Astrocyte (in vitro differentiated cells and primary cell): Measurements from ENCODE around the gene TACR2. TPM values are rescaled to one million over a fixed set of nuclear protein-coding genes. Genes with fewer than 3 reads are reported as not detected.

ENCODE experiments used
- DNase-seq: peaks from one replicate; pipeline ENCODE4 v3.0.0-alpha.2; 2010; ENCODE audit warnings: low read depth
- FAIRE-seq: peaks from 2 replicates; lab custom pipeline; 2011; peaks lifted over from hg19 to GRCh38; lab: Jason Lieb, UNC
- H2AFZ ChIP-seq: 2 replicates; pipeline ENCODE4 v1.6.0; 2012; ENCODE audit warnings: low read depth, low read length, inconsistent platforms
- H3K27ac ChIP-seq: 2 replicates; pipeline ENCODE4 v1.5.1; 2011; ENCODE audit warnings: low read depth, low read length, inconsistent platforms
- H3K27me3 ChIP-seq: 2 replicates; pipeline ENCODE4 v1.6.0; 2011; ENCODE audit warnings: low read length, inconsistent platforms; ENCODE audit not compliant: insufficient read depth
- H3K36me3 ChIP-seq: 2 replicates; pipeline ENCODE4 v1.5.1; 2011; ENCODE audit warnings: low read length, inconsistent platforms; ENCODE audit not compliant: insufficient read depth
- H3K4me1 ChIP-seq: 2 replicates; pipeline ENCODE4 v1.5.1; 2011; ENCODE audit warnings: low read length, inconsistent platforms; ENCODE audit not compliant: insufficient read depth
- H3K4me2 ChIP-seq: 2 replicates; pipeline ENCODE4 v1.6.0; 2012; ENCODE audit warnings: low read length, inconsistent platforms
- H3K4me3 ChIP-seq: 2 replicates; pipeline ENCODE4 v1.5.1; 2011; ENCODE audit warnings: low read depth, mild to moderate bottlenecking, low read length, inconsistent platforms; ENCODE audit not compliant: insufficient read depth
- H3K79me2 ChIP-seq: 2 replicates; pipeline ENCODE4 v1.6.0; 2012; ENCODE audit warnings: mild to moderate bottlenecking, low read length, inconsistent platforms; ENCODE audit not compliant: insufficient read depth
- H3K9ac ChIP-seq: 2 replicates; pipeline ENCODE4 v1.6.0; 2012; ENCODE audit warnings: mild to moderate bottlenecking, low read length, inconsistent platforms
- H3K9me3 ChIP-seq: 2 replicates; pipeline ENCODE4 v1.5.1; 2012; ENCODE audit warnings: low read depth, mild to moderate bottlenecking, low read length, inconsistent platforms; ENCODE audit not compliant: insufficient read depth
- H4K20me1 ChIP-seq: 2 replicates; pipeline ENCODE4 v1.6.0; 2012; ENCODE audit warnings: low read length, inconsistent platforms; ENCODE audit not compliant: insufficient read depth
- H3K27ac Mint-ChIP-seq: one replicate; pipeline ENCODE4 v1.8.0; 2021; ENCODE audit warnings: mild to moderate bottlenecking, mixed read lengths; ENCODE audit not compliant: unreplicated experiment
- H3K27me3 Mint-ChIP-seq: one replicate; pipeline ENCODE4 v1.8.0; 2021; ENCODE audit warnings: low read depth, mixed read lengths; ENCODE audit not compliant: unreplicated experiment
- H3K36me3 Mint-ChIP-seq: one replicate; pipeline ENCODE4 v1.8.0; 2021; ENCODE audit warnings: low read depth, mixed read lengths; ENCODE audit not compliant: unreplicated experiment
- H3K4me1 Mint-ChIP-seq: one replicate; pipeline ENCODE4 v1.8.0; 2021; ENCODE audit warnings: low read depth, mixed read lengths; ENCODE audit not compliant: unreplicated experiment
- H3K4me3 Mint-ChIP-seq: one replicate; pipeline ENCODE4 v1.8.0; 2021; ENCODE audit warnings: mild to moderate bottlenecking, moderate library complexity, mixed read lengths; ENCODE audit not compliant: unreplicated experiment
- H3K9me3 Mint-ChIP-seq: one replicate; pipeline ENCODE4 v1.8.0; 2021; ENCODE audit warnings: mild to moderate bottlenecking, mixed read lengths; ENCODE audit not compliant: unreplicated experiment
- CTCF ChIP-seq: IDR thresholded peaks from 2 replicates; pipeline ENCODE4 v1.5.1; 2011; ENCODE audit warnings: low read depth, mild to moderate bottlenecking, inconsistent platforms, low read length, moderate library complexity; ENCODE audit not compliant: insufficient read depth
- EZH2 ChIP-seq: IDR thresholded peaks from 2 replicates; pipeline ENCODE4 v1.6.1; 2012; ENCODE audit warnings: mild to moderate bottlenecking, low read length, inconsistent platforms; ENCODE audit not compliant: insufficient read depth
- total RNA-seq: library from RNA; stranded (reverse); gene quantifications from 2 replicates; pipeline ENCODE4 v1.2.1, GENCODE V29; 2021

Gene TACR2
- total RNA-seq, 1 donor from 2014 or later = not detected

GRCh38 chr10:69413221-69413865 is 3.4 kb downstream of the TACR2 start:
- Mint-ChIP-seq H3K27ac (no peak overlapping the region), H3K36me3 (no peaks in the 10 kb centered on the region), H3K4me3 (no peak overlapping the region), H3K27me3 (peaks cover 30% of the 10 kb centered on the region), H3K9me3 (no peaks in the 10 kb centered on the region), H3K4me1 (peaks cover 2% of the 10 kb centered on the region)
- H3K4me1 ChIP-seq = no peaks in the 10 kb centered on the region
- no peaks in the 10 kb centered on the region for H3K9me3 ChIP-seq
- H4K20me1 ChIP-seq = no peaks in the 10 kb centered on the region
- TF ChIP-seq EZH2 (no peak), CTCF (peak; percentile 67)
- peaks cover 3% of the 10 kb centered on the region for H3K27me3 ChIP-seq
- FAIRE-seq (no peak), DNase-seq (peak; percentile 35)
- H3K9ac ChIP-seq = no peak overlapping the region
- H3K79me2 ChIP-seq = no peaks in the 10 kb centered on the region
- no peak overlapping the region for H2AFZ ChIP-seq
- H3K36me3 ChIP-seq = no peaks in the 10 kb centered on the region
- H3K4me2 ChIP-seq = peak overlapping the region; percentile 30
- no peak overlapping the region for H3K27ac ChIP-seq
- H3K4me3 ChIP-seq = no peak overlapping the region

- Mint-ChIP-seq H3K27me3 (peaks cover 20% of the 10 kb centered on the region), H3K9me3 (no peaks in the 10 kb centered on the region), H3K4me1 (peaks cover 2% of the 10 kb centered on the region), H3K27ac (no peak overlapping the region), H3K36me3 (no peaks in the 10 kb centered on the region), H3K4me3 (no peak overlapping the region)
- Histone ChIP-seq H2AFZ (no peak overlapping the region), H3K4me2 (no peak overlapping the region), H3K9ac (no peak overlapping the region), H3K4me1 (no peaks in the 10 kb centered on the region), H3K79me2 (no peaks in the 10 kb centered on the region), H3K27ac (no peak overlapping the region), H3K36me3 (no peaks in the 10 kb centered on the region), H3K9me3 (no peaks in the 10 kb centered on the region), H3K27me3 (no peaks in the 10 kb centered on the region), H4K20me1 (no peaks in the 10 kb centered on the region), H3K4me3 (no peak overlapping the region)
- TF ChIP-seq CTCF = no peak
- TF ChIP-seq EZH2 = no peak
- DNase-seq (no peak), FAIRE-seq (no peak)
Measured at GRCh38 chr10:69412232-69412790, 4.4 kb downstream of the TACR2 start.

- no peaks in the 10 kb centered on the region for H3K36me3 ChIP-seq
- H3K4me1 ChIP-seq = no peaks in the 10 kb centered on the region
- no peak overlapping the region for H3K4me3 ChIP-seq
- no peak overlapping the region for H2AFZ ChIP-seq
- H3K27me3 ChIP-seq = no peaks in the 10 kb centered on the region
- H3K79me2 ChIP-seq = no peaks in the 10 kb centered on the region
- no peak overlapping the region for H3K4me2 ChIP-seq
- H3K27me3 Mint-ChIP-seq = peaks cover 15% of the 10 kb centered on the region
- peaks cover 5% of the 10 kb centered on the region for H3K4me1 Mint-ChIP-seq
- no peaks in the 10 kb centered on the region for H3K9me3 Mint-ChIP-seq
- no peak for TF ChIP-seq EZH2
- TF ChIP-seq CTCF = no peak
- H3K27ac ChIP-seq = no peak overlapping the region
- DNase-seq = no peak
- peaks cover 2% of the 10 kb centered on the region for H3K36me3 Mint-ChIP-seq
- no peak overlapping the region for H3K4me3 Mint-ChIP-seq
- no peaks in the 10 kb centered on the region for H4K20me1 ChIP-seq
- no peak overlapping the region for H3K9ac ChIP-seq
- no peaks in the 10 kb centered on the region for H3K9me3 ChIP-seq
- FAIRE-seq = no peak
- H3K27ac Mint-ChIP-seq = no peak overlapping the region
Measured at GRCh38 chr10:69411476-69411875, 5.2 kb downstream of the TACR2 start.
